HCT116 (cell line): Measurements from ENCODE around the gene ARTN. TPM values are rescaled to one million over a fixed set of nuclear protein-coding genes. Genes with fewer than 3 reads are reported as not detected.

ENCODE experiments used
- total RNA-seq: library from RNA; stranded (reverse); gene quantifications from one replicate; pipeline ENCODE4 v1.2.1, GENCODE V29; 2021; ENCODE audit not compliant: unreplicated experiment

Gene ARTN
- total RNA-seq, 1 experiment from 2014 or later = 36.4 TPM

Other genes starting within 250 kb of the ARTN start
- 7.2 TPM for gene ST3GAL3, start 226.3 kb upstream of the ARTN start, total RNA-seq
- gene IPO13, start 13.1 kb downstream of the ARTN start, total RNA-seq = 18.7 TPM
- gene DPH2, start 36.2 kb downstream of the ARTN start, total RNA-seq = 53.2 TPM
- gene ATP6V0B, start 41.2 kb downstream of the ARTN start, total RNA-seq = 122 TPM
- gene B4GALT2, start 45.4 kb downstream of the ARTN start, total RNA-seq = 76.8 TPM
- gene CCDC24, start 57.8 kb downstream of the ARTN start, total RNA-seq = 23.3 TPM
- 12.8 TPM for gene SLC6A9, start 97.7 kb downstream of the ARTN start, total RNA-seq
- gene KLF17, start 185.0 kb downstream of the ARTN start, total RNA-seq = not detected
- 0.07 TPM for gene KLF18, start 207.8 kb downstream of the ARTN start, total RNA-seq